Measurements from ENCODE around the gene IPO4.

The IPO4 gene

GRCh38 chr14:24171422-24172260 is 17.0 kb downstream of the IPO4 start, which contains the start of gene REC8:
Gene REC8, plus strand, starts transcription at chr14:24172080. Its CDS starts 473 bp downstream, at chr14:24172553.
- peak; percentile 63 for DNase-seq

- no peak for DNase-seq
These were observed 21.0 kb downstream of the IPO4 start for GRCh38 chr14:24167469-24168114.

GRCh38 chr14:24165785-24166184 is 22.8 kb downstream of the IPO4 start:
- no peak for DNase-seq

- no peak for DNase-seq
These were observed 24.1 kb downstream of the IPO4 start for GRCh38 chr14:24164518-24164991.

GRCh38 chr14:24162093-24162492 is 26.5 kb downstream of the IPO4 start:
- DNase-seq, result no peak

- DNase-seq, result peak; percentile 95
These were observed 27.5 kb downstream of the IPO4 start, which contains the start of gene IRF9 for GRCh38 chr14:24160850-24161804. Gene IRF9, plus strand, starts transcription at chr14:24161265. Its CDS starts 880 bp downstream, at chr14:24162145.

GRCh38 chr14:24160499-24160849 is 28.1 kb downstream of the IPO4 start:
- DNase-seq, result no peak

GRCh38 chr14:24159777-24160498 is 28.7 kb downstream of the IPO4 start:
- DNase-seq, result no peak

GRCh38 chr14:24157331-24157730 is 31.3 kb downstream of the IPO4 start:
- no peak for DNase-seq

- DNase-seq, result no peak
These were observed 31.8 kb downstream of the IPO4 start for GRCh38 chr14:24156840-24157239.

- no peak for DNase-seq
These were observed 33.5 kb downstream of the IPO4 start for GRCh38 chr14:24155100-24155499.

GRCh38 chr14:24151404-24152080 is 37.1 kb downstream of the IPO4 start:
- no peak for DNase-seq

- no peak for DNase-seq
These were observed 37.6 kb downstream of the IPO4 start for GRCh38 chr14:24150993-24151392.

- no peak for DNase-seq
These were observed 38.0 kb downstream of the IPO4 start for GRCh38 chr14:24150567-24150966.

GRCh38 chr14:24150061-24150460 is 38.6 kb downstream of the IPO4 start:
- DNase-seq, result no peak

- DNase-seq, result no peak
These were observed 39.2 kb downstream of the IPO4 start for GRCh38 chr14:24149302-24149969.

- DNase-seq, result no peak
These were observed 40.7 kb downstream of the IPO4 start for GRCh38 chr14:24147761-24148428.

- peak; percentile 97 for DNase-seq
These were observed 41.4 kb downstream of the IPO4 start, which contains the start of gene RNF31 for GRCh38 chr14:24146978-24147760. Gene RNF31, plus strand, starts transcription at chr14:24147498. Its CDS starts 201 bp downstream, at chr14:24147699.

- peak; percentile 74 for DNase-seq
These were observed 42.1 kb downstream of the IPO4 start, which contains the start of gene PSME2 for GRCh38 chr14:24146453-24146977. Gene PSME2, minus strand, starts transcription at chr14:24146610. Its CDS starts 29 bp downstream, at chr14:24146581.
